Iris pigment epithelial cell (primary cell): ENCODE data around the gene ZNF286A.
A peak's percentile ranks its signal among the peaks of the same experiment; 100 is the strongest.
"Not testable (repeated sequence)": the region's sequence is repeated elsewhere in the genome, so short reads cannot be mapped to it uniquely, and the experiment has no call there.

Source experiments
- DNase-seq: peaks from one replicate; pipeline ENCODE4 v3.0.0-alpha.2; 2011; ENCODE audit warnings: low read depth

ZNF286A gene

DNA sequence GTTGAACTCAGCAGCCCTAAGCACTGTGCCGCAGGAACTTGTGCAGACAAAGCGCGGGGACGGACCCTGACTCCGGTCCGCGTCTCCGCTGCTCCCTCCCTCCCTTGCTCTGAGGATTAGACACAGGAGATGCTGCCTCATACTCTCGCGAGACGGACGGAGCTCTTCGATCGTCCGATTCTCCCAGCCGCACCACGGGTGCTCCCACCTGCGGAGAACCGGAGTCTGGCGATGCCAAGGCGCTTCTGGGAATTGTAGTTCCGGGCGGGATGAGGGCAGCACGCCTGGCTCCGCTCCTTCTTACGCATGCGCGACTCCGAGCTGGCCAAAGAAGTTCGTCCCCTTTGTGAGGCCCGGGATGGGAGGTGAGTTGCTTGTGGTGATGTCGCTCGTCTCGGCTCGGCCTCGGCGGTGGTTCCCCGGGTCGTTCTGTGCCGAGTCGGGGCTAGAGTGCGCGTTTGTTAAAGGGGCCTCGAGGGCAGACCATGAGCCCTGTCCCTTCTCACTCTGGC lies at the start of gene ZNF286A:
Gene ZNF286A, plus strand, starts transcription at position 340 of the 512 bp plus-strand sequence. CDS start 578 bp downstream, outside the sequence.
- peak; percentile 99 for DNase-seq

DNA sequence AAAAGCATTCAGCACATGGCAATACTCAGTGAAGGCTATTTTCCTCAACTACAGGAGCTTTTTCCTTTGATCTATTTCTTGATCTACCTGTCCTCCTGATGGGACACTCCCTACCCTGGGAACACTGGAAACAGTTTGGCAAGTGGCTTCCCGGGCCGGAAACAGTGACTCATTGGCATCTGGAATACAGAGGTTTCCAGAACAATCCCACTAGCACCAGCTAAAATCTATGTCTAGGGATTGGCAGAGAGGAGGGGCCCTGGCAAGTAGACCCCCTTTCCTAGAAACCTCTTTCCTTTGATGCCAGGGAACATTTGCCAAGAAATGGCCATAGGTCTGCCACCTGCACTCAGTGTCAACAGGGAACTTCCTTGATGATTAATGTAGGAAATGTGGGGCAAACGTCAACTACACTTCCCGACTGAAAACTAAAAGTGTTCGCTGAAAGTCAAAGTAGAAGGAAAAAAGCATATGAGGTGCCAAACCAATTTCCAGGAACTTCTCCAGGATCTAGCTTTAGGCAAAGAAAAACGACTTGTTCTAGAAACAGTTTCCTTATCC lies 49.6 kb upstream of the ZNF286A start:
- no peak for DNase-seq

DNA sequence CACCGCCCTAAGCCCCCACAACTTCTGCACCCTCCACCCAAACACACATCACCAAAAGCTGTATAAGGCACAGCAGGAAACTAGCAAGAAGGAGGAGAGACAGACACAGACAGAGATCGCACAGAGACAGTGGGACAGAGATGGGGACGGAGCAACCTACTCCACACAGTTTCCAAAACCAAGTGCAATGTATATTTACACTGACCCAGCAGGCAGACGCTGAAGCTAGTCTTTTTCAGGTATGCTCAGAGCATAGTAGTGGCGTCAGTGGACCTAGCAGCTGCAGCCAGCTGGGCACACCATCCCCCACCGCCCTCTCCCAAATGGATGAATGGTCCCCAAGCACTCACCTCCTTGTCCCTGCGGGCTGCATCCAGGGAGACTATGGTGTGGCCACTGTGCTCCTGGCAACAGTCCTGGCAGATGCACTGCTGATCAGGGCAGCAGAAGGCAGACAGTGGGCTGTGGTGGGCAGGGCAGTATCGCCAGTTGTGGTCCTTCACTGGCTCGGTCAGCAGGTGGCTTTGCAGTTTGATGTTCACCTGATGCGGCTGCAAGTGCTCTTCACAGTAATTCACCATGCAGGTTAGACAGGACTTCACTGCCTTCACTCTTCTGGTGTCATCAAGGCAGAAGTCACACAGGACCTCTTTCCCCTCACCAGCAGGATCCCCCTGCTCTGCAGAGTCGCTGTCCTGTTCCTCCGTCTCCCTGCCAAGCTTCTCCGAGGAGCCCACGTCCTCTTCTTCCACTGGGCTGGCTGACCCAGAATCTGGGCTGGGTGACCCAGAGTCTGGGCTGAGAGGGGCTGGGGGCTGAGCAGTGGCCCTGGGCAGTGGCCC lies 48.6 kb upstream of the ZNF286A start:
- DNase-seq = no peak

DNA sequence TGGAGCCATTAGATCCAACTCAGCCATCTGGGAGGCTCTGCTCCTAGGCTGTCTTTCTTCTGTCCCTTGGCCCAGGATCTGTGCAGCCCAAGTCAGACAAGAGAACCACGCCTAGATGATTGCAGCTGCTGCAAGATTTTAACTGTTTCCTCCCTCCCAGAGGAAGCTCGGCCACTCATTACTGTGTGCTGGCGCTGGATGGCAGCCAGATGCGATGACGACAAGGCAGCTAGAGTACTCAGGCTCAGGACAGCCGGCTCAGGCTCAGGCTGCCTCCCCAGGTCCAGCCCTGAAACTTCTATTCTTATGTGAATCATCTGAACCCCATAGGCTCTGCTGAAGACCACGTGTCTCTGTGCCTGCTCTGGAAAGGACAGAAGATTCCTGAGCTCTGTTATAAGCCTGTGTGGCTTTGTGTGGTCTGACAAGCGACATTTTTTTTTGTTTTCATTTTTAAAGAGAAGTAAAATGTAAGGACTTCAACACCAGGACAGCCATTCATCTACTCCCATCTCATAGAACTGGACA lies 47.9 kb upstream of the ZNF286A start:
- peak; percentile 99 for DNase-seq

DNA sequence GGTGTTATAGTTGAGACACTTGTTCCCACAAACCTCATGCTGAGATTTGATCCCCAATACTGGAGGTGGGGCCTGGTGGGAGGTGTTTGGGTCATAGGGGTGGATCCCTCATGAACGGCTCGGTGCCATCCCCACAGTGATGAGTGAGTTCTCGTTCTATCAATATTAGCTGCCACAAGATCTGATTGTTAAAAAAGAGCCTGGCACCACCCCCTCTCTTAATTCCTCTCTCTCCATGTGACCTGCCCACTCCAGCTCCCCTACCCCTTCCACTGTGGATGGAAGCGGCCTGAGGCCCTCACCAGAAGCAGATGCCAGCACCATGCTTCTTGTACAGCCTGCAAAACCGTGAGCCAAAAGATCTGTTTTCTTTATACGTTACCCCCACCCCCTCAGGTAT lies 46.6 kb upstream of the ZNF286A start:
- no peak for DNase-seq

DNA sequence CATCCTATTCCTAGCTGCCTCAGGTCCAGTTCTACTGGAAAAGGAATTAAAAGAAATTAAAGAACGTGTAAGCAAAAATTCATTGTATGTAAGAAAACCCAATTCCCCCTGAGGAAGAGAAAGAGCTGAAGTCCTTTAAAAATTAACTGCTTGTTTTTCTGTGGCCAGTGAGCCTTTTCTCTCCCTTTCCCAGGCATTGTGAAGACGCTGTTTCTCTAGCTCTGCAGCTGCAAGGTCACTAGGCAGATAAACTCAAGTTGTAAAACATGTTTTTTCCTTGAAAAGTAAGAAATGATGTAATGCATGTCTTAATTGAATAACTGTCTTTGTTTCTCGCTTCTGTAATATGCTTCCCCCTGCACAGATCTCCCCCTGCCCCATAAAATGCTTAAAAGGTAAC lies 45.2 kb upstream of the ZNF286A start:
- DNase-seq = not testable (repeated sequence)

DNA sequence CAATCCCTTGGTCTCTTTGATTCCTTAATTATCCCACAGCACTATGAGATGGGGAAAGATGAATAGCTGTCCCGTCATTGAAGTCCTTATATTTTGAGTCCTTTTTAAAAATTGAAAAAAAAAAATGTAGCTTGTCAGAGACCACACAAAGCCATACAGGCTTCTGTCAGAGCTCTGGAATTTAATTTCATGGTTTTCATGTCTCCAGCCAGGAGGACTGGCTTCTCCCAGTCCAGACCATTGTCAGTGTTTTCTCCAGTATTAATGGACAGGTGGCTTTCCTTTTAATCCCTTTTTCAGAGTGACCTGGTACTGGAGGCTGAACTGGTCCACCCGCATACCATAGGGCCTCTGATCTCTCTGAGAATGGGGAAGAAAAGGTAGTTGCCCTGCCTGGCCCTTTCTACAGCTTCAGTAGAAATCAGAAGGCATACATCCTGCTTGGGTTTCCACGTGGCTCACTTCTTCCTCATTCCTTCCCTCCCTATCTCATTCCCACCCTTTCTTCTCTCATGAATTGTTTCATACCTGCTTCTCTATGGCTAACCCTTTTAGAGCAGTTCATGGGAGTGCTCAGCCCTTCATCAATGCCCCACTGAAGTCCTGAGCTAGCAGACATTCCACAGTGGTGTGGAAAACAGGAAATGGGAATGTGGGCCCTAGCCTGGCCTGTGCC lies 44.5 kb upstream of the ZNF286A start:
- no peak for DNase-seq

DNA sequence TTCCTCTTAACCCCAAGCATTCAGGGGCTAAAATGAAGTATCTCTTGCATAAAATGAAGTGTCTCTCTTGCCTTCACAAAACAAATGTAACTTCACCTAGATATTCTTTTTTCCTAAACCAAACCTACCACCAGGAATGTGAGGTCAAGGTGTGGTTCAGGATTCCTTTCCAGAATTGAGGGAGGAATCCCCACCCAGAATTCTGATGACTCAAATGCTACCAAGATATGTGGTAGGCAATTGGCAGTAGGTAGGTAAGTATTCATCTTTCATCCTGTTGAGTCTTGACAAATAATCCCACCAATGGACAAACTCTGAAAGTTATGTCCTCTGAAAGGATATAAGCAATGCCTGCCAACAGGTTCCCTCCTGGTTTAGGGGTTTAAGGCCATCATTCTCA lies 41.7 kb upstream of the ZNF286A start:
- no peak for DNase-seq

DNA sequence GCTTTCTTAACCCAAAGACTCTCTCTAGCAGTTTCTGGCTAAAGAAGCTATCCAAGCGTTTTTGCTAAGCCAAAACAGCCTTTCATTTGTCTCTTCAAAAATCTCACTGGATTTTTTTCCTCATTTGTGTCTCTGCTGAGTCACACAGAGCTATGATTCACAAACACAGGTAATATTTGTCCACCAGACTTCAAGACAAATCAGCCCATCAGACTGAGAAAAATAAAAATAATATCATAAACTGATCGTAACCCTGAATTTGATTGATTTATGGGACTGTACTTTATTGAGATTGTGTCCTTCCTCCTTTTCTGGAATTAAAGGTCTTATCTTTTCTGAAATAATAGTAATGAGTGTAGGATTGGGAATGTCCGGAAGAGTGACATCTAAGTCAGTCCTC lies 41.3 kb upstream of the ZNF286A start:
- no peak for DNase-seq

DNA sequence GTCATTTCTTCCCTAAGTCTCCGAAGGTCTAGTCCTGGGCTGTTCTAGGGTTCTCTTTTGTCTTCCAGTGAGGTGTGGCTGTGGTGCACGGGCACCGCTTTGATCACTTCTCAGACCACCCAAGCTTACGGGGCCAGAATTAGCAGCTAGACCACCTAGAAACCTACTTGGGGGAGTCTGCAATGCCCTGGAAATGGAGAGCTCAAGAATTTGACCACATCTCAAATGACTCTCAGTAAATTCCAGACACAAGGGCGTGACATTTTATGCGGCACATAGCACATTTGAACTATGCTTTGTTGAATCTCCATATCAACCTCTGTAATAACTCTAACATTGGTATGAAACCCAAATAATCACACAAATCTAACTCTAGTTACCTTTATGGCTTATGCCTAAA lies 40.3 kb upstream of the ZNF286A start:
- no peak for DNase-seq

DNA sequence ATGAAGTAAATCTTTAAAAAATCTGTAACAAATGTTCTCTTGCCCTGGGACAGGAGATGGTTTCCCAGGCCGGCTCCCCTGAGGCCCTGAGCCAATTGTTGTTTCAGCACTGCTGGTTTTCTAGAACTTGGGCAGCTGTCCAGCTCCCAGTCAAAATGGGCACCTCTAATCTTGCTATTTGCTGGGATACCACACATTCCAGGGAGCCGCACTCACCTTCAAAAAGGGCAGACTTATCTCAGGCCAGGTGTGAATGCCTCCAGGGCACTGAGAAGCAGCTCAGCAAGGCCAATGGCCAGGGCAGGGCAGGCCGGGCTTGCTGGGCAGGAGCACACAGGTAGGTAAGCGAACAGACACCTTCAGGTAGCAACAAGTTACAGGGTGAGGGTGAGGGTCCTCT lies 39.9 kb upstream of the ZNF286A start:
- DNase-seq = no peak

DNA sequence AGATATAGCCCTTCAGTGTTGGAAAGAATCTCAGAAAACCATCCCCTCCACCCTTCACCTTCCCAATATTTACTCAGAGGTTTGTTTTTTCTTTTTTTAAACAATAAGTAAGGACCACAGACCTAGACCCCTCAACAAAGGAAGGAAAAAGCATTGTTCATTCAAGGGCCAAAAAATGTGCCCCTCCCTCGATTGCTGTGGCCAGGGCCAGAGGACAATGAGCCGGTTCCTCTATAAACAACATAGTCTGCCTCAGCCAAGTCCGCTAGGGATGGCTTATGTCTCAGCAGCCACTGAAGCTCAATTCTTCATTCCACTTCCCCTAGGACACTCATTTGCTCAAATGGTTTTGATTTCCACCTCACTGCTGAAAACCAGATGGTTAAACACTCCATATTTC lies 39.5 kb upstream of the ZNF286A start:
- no peak for DNase-seq

DNA sequence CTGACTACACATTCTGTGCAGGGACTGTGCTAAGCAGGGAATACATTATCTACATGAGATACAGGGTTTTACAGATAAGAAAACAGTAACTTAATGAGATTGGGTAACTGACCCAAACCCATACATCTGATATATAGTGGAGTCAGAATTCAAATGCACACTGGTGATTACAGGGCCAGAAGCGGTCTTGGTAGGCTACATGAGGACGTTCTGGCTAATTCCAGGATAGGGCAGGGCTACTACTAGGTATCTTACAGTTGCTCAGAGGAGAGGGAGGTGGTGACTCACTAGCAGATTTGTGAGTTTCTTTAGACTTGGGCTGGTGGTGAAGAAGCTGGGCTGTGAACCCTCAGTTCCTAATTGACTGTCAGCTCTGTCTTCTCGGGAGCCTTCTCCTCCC lies 36.9 kb upstream of the ZNF286A start:
- DNase-seq = no peak

DNA sequence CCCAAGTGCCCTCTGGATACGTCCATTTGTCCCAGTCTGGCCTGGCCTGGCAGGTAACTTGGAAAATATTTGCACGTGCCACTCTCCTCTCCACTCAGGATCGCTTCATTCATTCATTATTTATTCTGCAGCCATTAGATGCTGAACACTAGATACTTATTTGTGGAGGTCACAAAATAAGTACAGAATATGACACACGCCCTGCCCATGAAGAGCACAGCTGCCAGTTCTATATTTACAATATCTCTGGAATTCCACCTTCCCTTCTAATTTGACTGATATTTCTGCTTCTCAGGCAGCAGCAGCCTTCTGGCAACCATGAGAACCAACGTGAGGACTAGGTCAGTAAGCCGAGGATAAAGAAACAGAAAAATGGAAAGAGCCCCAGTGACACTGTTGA lies 36.4 kb upstream of the ZNF286A start:
- no peak for DNase-seq

DNA sequence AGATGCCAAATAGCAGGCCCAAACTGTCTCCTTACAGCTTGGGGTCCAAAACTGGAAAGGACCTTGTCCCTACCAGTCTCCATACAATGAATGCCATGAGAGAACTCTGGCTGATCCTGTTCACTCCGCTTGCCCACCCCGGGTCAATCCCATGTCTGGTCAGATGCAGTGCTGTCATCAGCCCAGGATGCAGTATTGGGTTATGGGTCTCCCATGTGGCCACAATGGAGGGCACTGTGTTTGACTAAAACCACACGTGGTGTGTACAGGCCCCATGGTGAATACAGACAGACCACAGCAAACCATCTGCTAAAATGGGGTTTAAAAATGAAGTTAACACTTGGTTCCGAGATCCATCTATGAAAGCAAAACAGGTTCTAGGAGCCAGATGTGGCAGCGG lies 35.9 kb upstream of the ZNF286A start:
- no peak for DNase-seq

DNA sequence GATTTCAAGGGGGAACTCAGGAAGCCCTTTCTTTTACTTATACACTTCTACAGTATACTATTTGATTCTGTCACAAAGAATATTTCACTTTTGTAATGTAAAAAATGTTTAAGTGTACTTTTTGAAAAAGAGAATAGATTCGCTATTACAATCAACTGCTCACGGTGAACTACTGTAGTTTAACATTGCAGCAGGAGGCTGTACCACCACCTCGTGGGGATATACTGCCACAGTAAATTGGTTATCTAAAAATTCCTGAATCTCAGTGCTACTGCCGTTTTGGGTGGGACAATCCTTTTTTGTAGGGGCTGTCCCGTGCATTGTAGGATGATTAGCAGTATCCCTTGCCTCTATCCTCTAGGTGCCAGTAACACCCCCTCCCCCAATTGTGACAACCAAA lies 30.0 kb upstream of the ZNF286A start:
- DNase-seq = not testable (repeated sequence)

DNA sequence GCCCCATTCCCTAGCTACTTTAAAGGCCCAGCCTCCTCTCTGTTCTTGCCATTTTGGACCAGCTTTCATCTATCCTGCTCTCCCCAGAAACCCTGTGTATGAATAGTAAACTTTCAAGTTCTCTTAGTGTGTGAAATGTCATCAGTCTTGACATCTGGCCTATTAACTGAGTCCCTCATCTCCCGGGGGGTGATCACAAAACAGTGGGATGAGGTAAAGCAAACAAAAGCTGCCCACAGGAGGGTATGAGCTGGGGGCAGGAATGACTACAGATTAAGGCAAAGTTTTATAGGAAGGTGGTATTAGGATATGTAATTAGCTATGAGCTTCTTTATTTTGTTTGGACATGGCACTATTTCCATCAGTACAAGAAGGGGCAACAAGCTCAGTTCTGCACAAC lies 24.9 kb upstream of the ZNF286A start:
- DNase-seq = not testable (repeated sequence)

DNA sequence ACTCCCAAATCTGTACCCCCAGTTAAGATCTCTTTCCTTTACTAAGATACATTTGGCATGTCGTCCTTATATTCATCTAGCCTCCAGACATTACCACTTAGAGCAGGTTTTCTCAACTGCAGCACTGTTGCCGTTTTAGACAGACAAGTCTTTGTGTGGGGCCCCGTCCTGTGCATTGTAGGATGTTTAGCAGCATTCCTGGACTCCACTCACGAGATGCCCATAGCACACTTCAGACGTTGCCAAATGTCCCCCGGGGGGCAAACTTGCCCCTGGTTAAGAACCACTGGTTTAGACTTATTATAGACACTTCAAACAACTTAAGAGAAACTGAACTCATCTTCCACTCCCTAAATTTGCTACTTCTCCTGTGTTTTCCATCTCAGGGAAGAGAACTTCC lies 23.6 kb upstream of the ZNF286A start:
- not testable (repeated sequence) for DNase-seq

DNA sequence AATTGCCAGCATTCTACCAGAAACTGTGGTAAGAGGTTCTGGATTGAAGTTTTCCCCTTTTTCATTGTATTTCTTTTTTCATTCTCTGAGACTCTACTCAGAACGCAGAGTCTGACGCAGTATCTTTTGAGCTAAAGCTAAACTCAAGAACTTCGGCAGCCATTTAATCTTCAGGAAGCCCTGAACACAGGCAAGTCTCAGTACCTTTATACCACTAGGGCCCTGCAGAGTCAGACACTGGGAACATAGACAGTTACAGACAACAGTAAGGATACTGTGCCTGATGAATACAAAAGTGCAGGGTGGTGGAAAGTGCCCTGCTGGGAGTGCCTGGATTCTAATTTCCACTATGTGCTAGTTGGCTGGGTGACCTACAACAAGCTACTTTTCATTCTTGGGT lies 16.4 kb upstream of the ZNF286A start:
- DNase-seq = not testable (repeated sequence)

DNA sequence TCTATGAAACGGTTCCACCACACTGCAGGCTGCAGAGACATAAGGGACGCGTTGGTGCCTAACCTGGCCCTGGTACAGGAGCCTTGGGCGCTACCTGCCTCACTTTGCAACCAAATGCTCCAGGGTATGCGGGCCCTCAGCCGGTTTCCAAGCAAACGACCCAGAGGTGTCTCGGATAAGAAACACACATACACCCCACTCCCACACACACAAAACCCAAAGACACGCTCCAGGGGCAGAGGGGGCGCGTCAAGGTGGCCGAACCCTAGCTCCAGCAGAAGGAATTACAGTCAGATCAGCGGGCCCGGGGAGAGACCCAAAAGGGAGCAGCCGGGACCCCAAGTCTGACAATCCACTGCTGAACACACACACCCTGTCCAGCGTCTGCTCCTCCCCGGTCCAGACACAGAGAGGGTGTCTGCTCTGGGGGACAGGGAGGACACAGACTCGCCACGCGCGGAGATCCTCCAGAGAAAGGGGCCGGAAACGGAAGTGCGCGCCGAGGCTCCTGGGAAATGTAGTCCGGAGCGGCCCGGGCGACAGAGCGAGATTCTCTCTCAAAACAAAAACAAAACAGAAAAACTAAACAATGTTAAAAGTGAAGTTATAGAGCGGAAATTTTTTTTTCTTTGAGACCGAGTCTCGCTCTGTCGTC lies 15.6 kb upstream of the ZNF286A start, which contains the start of gene TRIM16:
Gene TRIM16, minus strand, starts transcription at position 488 of the 655 bp plus-strand sequence. CDS start 32,702 bp downstream, outside the sequence.
- peak; percentile 47 for DNase-seq

DNA sequence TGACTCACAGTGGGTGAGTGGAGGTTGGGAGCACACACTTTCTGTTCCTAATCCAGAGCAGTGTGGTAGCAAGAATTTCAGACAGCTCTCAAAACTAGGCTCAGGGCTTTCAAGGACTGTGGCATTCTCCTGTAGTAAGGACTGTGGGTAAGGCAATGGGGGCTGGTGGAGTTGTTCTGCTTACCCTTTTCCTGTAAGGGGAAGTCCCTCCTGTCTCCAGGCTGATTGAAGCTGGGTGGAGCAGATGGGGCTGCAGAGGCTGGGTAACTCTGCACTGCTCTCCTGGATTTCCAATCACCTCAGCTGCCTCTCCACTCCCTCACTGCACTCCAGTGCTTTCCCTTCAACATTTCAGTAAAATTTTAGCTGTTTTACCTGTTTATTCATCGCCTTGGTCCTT lies 12.1 kb upstream of the ZNF286A start:
- not testable (repeated sequence) for DNase-seq

DNA sequence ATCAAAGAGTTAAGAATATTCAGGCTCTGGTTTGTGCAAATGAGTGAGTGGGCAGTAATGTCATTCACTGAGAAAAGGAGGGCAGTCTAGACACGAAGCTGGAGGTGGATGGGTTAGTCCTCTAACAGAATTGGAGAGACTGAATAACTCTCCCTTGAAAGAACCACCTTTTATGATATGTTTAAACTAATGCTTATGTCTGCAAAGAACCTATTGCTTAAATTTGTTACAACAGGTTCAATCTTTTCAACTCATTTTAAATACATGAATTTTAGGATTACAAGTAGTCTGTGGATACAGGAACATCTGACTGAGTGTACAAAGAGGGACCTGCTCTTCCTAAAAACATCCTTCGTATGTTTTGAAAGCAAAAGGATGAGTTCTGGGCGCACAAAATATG lies 585 bp upstream of the ZNF286A start:
- DNase-seq = not testable (repeated sequence)
